OCI-LY1 (cell line): Measurements from ENCODE around the gene DSPP.

Experiments used
- H2AFZ ChIP-seq: fragments of 200-600 bp; sonication (generic), shearing (Covaris generic); 2 replicates; pipeline ENCODE4 v1.6.0; 2014; ENCODE audit warnings: antibody characterized with exemption, mild to moderate bottlenecking, low read length
- H3F3A ChIP-seq: fragments of 200-600 bp; sonication (generic), shearing (Covaris generic); 2 replicates; pipeline ENCODE4 v1.6.0; 2014; ENCODE audit warnings: mild to moderate bottlenecking, antibody characterized with exemption, low read length, moderate library complexity; ENCODE audit not compliant: insufficient read depth
- H3K27ac ChIP-seq: fragments of 200-600 bp; sonication (generic); 2 replicates; pipeline ENCODE4 v1.5.1; 2014; ENCODE audit warnings: low read length, mixed run types, mild to moderate bottlenecking, low read depth; ENCODE audit not compliant: poor library complexity, severe bottlenecking
- H3K27me3 ChIP-seq: fragments of 200-600 bp; sonication (generic); 2 replicates; pipeline ENCODE4 v1.6.0; 2014; ENCODE audit warnings: antibody characterized with exemption, mild to moderate bottlenecking, low read length, moderate library complexity; ENCODE audit not compliant: insufficient read depth
- H3K36me3 ChIP-seq: fragments of 200-600 bp; sonication (generic); 2 replicates; pipeline ENCODE4 v1.6.1; 2014; ENCODE audit warnings: mild to moderate bottlenecking, antibody characterized with exemption, low read length, moderate library complexity, mixed read lengths; ENCODE audit not compliant: insufficient read depth
- H3K4me1 ChIP-seq: fragments of 200-600 bp; sonication (generic); 2 replicates; pipeline ENCODE4 v1.5.1; 2014; ENCODE audit warnings: mild to moderate bottlenecking, low read length, moderate library complexity; ENCODE audit not compliant: insufficient read depth, severe bottlenecking
- H3K4me2 ChIP-seq: fragments of 200-600 bp; sonication (generic), shearing (Covaris generic); 2 replicates; pipeline ENCODE4 v1.6.1; 2014; ENCODE audit warnings: low read length
- H3K4me3 ChIP-seq: fragments of 200-600 bp; sonication (generic); 2 replicates; pipeline ENCODE4 v1.5.1; 2014; ENCODE audit warnings: low read length, low read depth, mild to moderate bottlenecking, mixed read lengths; ENCODE audit not compliant: poor library complexity, severe bottlenecking
- H3K79me2 ChIP-seq: fragments of 200-600 bp; shearing (Covaris generic); 2 replicates; pipeline ENCODE4 v1.6.1; 2016; ENCODE audit warnings: mixed run types, low read length, mixed read lengths; ENCODE audit not compliant: insufficient read depth
- H3K9ac ChIP-seq: fragments of 200-600 bp; sonication (generic), shearing (Covaris generic); 2 replicates; pipeline ENCODE4 v1.6.1; 2014; ENCODE audit warnings: mild to moderate bottlenecking, low read length, mixed read lengths
- H3K9me2 ChIP-seq: fragments of 200-600 bp; sonication (generic), shearing (Covaris generic); 2 replicates; pipeline ENCODE4 v1.6.1; 2014; ENCODE audit warnings: low read depth, mild to moderate bottlenecking, low read length, mixed read lengths
- H3K9me3 ChIP-seq: fragments of 200-600 bp; shearing (Covaris generic); 2 replicates; pipeline ENCODE4 v1.6.1; 2014; ENCODE audit warnings: low read length, mixed read lengths
- H4K20me1 ChIP-seq: fragments of 200-600 bp; sonication (generic), shearing (Covaris generic); 2 replicates; pipeline ENCODE4 v1.6.0; 2016; ENCODE audit warnings: mild to moderate bottlenecking, low read length; ENCODE audit not compliant: insufficient read depth
- CTCF ChIP-seq: fragments of 200-600 bp; sonication (generic), shearing (Covaris generic); IDR thresholded peaks from 2 replicates; pipeline ENCODE4 v1.5.1; 2017; ENCODE audit warnings: mild to moderate bottlenecking, antibody characterized with exemption, low read length, moderate library complexity, mixed read lengths
- EZH2 ChIP-seq: fragments of 200-600 bp; sonication (generic), shearing (Covaris generic); IDR thresholded peaks from 2 replicates; pipeline ENCODE4 v1.8.0; 2017; ENCODE audit warnings: borderline replicate concordance, mixed run types, mild to moderate bottlenecking, antibody characterized with exemption, low read length, moderate library complexity, mixed read lengths

DSPP gene

GRCh38 chr4:87650938-87651337 is 42.6 kb downstream of the DSPP start:
- no peaks in the 10 kb centered on the region for H3K9me2 ChIP-seq
- H3K9me3 ChIP-seq: no peaks in the 10 kb centered on the region
- H3F3A ChIP-seq: no peaks in the 10 kb centered on the region
- H3K4me2 ChIP-seq: no peak overlapping the region
- no peaks in the 10 kb centered on the region for H3K36me3 ChIP-seq
- no peak overlapping the region for H2AFZ ChIP-seq
- H3K79me2 ChIP-seq: no peaks in the 10 kb centered on the region
- TF ChIP-seq EZH2: no peak
- TF ChIP-seq CTCF: no peak
- no peak overlapping the region for H3K9ac ChIP-seq
- H3K4me1 ChIP-seq: no peaks in the 10 kb centered on the region
- no peak overlapping the region for H3K27ac ChIP-seq
- no peaks in the 10 kb centered on the region for H4K20me1 ChIP-seq
- H3K4me3 ChIP-seq: no peak overlapping the region
- no peaks in the 10 kb centered on the region for H3K27me3 ChIP-seq

GRCh38 chr4:87651941-87652340 is 43.6 kb downstream of the DSPP start:
- Histone ChIP-seq H3K4me1 (no peaks in the 10 kb centered on the region), H3K4me3 (no peak overlapping the region), H3K79me2 (no peaks in the 10 kb centered on the region), H3K4me2 (no peak overlapping the region), H3K9ac (no peak overlapping the region), H3K36me3 (no peaks in the 10 kb centered on the region), H3K9me3 (no peaks in the 10 kb centered on the region), H3K27me3 (no peaks in the 10 kb centered on the region), H3K27ac (no peak overlapping the region), H4K20me1 (no peaks in the 10 kb centered on the region), H3K9me2 (no peaks in the 10 kb centered on the region), H2AFZ (no peak overlapping the region), H3F3A (no peaks in the 10 kb centered on the region)
- TF ChIP-seq EZH2 (no peak), CTCF (no peak)

- Histone ChIP-seq H3K27me3 (no peaks in the 10 kb centered on the region), H3K4me2 (no peak overlapping the region), H3K79me2 (no peaks in the 10 kb centered on the region), H3K9ac (no peak overlapping the region), H3K27ac (no peak overlapping the region), H3K9me2 (no peaks in the 10 kb centered on the region), H2AFZ (no peak overlapping the region), H3K9me3 (no peaks in the 10 kb centered on the region), H3K4me1 (no peaks in the 10 kb centered on the region), H3K36me3 (no peaks in the 10 kb centered on the region), H4K20me1 (no peaks in the 10 kb centered on the region), H3K4me3 (no peak overlapping the region), H3F3A (no peaks in the 10 kb centered on the region)
- TF ChIP-seq EZH2 (no peak), CTCF (no peak)
These were observed 46.2 kb downstream of the DSPP start for GRCh38 chr4:87654487-87655044.
